AG09309 (cell line): Measurements from ENCODE around the gene RSPO4.

Source experiments
- DNase-seq: peaks from one replicate; pipeline ENCODE4 v3.0.0-alpha.2; 2010; ENCODE audit warnings: low read depth
- H3K4me3 ChIP-seq: 2 replicates; pipeline ENCODE4 v1.5.1; 2011; ENCODE audit warnings: mild to moderate bottlenecking, low read depth, low read length, moderate library complexity; ENCODE audit not compliant: control insufficient read depth
- CTCF ChIP-seq: IDR thresholded peaks from 2 replicates; pipeline ENCODE4 v1.5.1; 2011; ENCODE audit warnings: mild to moderate bottlenecking, low read depth, low read length, inconsistent platforms; ENCODE audit not compliant: insufficient read depth, control insufficient read depth; ENCODE audit errors: missing control alignments

RSPO4 gene

GRCh38 chr20:951384-952169, 50.5 kb downstream of the RSPO4 start:
- no peak for TF ChIP-seq CTCF
- no peak for DNase-seq
- no peak overlapping the region for H3K4me3 ChIP-seq

GRCh38 chr20:949717-950116, 52.4 kb downstream of the RSPO4 start:
- DNase-seq = no peak
- TF ChIP-seq CTCF = no peak
- no peak overlapping the region for H3K4me3 ChIP-seq

GRCh38 chr20:946826-947225, 55.3 kb downstream of the RSPO4 start:
- TF ChIP-seq CTCF = no peak
- no peak overlapping the region for H3K4me3 ChIP-seq
- DNase-seq = no peak

- H3K4me3 ChIP-seq = no peak overlapping the region
- no peak for DNase-seq
- TF ChIP-seq CTCF = no peak
Measured at GRCh38 chr20:945841-946240, 56.3 kb downstream of the RSPO4 start.

GRCh38 chr20:944774-945410, 57.2 kb downstream of the RSPO4 start:
- DNase-seq = no peak
- no peak for TF ChIP-seq CTCF
- H3K4me3 ChIP-seq = no peak overlapping the region

GRCh38 chr20:944148-944547, 58.0 kb downstream of the RSPO4 start:
- no peak overlapping the region for H3K4me3 ChIP-seq
- no peak for TF ChIP-seq CTCF
- DNase-seq = no peak
